GM12878 (cell line): ENCODE data around the gene AQP7. TPM values are rescaled to one million over a fixed set of nuclear protein-coding genes. Genes with fewer than 3 reads are reported as not detected.

ENCODE experiments used
- ATF2 ChIP-seq: IDR thresholded peaks from 2 replicates; pipeline ENCODE4 v1.6.1; 2012; ENCODE audit warnings: low read length, inconsistent platforms
- CHD2 ChIP-seq: IDR thresholded peaks from 2 replicates; pipeline ENCODE4 v1.6.1; 2011; ENCODE audit warnings: low read depth, low read length, improper control_type of control experiment, borderline replicate concordance
- CREB1 ChIP-seq: IDR thresholded peaks from 2 replicates; pipeline ENCODE4 v1.6.1; 2012; ENCODE audit warnings: low read depth, mild to moderate bottlenecking, inconsistent platforms
- DPF2 ChIP-seq: fragments of 450-650 bp; IDR thresholded peaks from 2 replicates; pipeline ENCODE4 v1.6.1; 2017; ENCODE audit warnings: mild to moderate bottlenecking
- E2F4 ChIP-seq: IDR thresholded peaks from 2 replicates; pipeline ENCODE4 v1.6.1; 2012; ENCODE audit warnings: low read depth, low read length, improper control_type of control experiment
- E2F8 ChIP-seq: fragments of 450-650 bp; IDR thresholded peaks from 2 replicates; pipeline ENCODE4 v1.6.1; 2018; ENCODE audit warnings: mild to moderate bottlenecking, low read depth, moderate library complexity; ENCODE audit not compliant: partially characterized antibody
- EED ChIP-seq: sonication (generic); IDR thresholded peaks from 2 replicates; pipeline ENCODE4 v1.6.1; 2016; ENCODE audit warnings: antibody characterized with exemption, low read depth
- IKZF2 ChIP-seq, 2 experiments: fragments of 450-650 bp; IDR thresholded peaks; 2 replicates each; pipeline ENCODE4 v1.6.1; 2017; ENCODE audit warnings: mild to moderate bottlenecking in 2 of 2, moderate library complexity in 2 of 2
- IRF3 ChIP-seq: fragments of 450-650 bp; IDR thresholded peaks from 2 replicates; pipeline ENCODE4 v1.6.1; 2014; ENCODE audit warnings: mild to moderate bottlenecking
- MXI1 ChIP-seq: fragments of 150-350 bp; IDR thresholded peaks from 2 replicates; pipeline ENCODE4 v1.6.1; 2011; ENCODE audit warnings: low read depth, mild to moderate bottlenecking, inconsistent platforms, low read length, improper control_type of control experiment
- PAX5 ChIP-seq: IDR thresholded peaks from 2 replicates; pipeline ENCODE4 v1.6.1; 2011; ENCODE audit warnings: low read depth, low read length, borderline replicate concordance
- PBX3 ChIP-seq: IDR thresholded peaks from 2 replicates; pipeline ENCODE4 v1.6.1; 2011; ENCODE audit warnings: mild to moderate bottlenecking, low read depth, low read length, moderate library complexity; ENCODE audit not compliant: insufficient replicate concordance
- RELB ChIP-seq: fragments of 450-650 bp; IDR thresholded peaks from 2 replicates; pipeline ENCODE4 v1.6.1; 2017; ENCODE audit warnings: low read depth, mild to moderate bottlenecking, moderate library complexity
- SIN3A ChIP-seq: IDR thresholded peaks from 2 replicates; pipeline ENCODE4 v1.6.1; 2012; ENCODE audit warnings: low read depth, low read length, improper control_type of control experiment
- SMARCA5 ChIP-seq: fragments of 450-650 bp; IDR thresholded peaks from 2 replicates; pipeline ENCODE4 v1.6.1; 2017; ENCODE audit warnings: mild to moderate bottlenecking
- SREBF1 ChIP-seq: IDR thresholded peaks from 2 replicates; pipeline ENCODE4 v1.6.1; 2012; ENCODE audit warnings: mild to moderate bottlenecking, low read length
- ZBTB33 ChIP-seq: fragments of 450-650 bp; IDR thresholded peaks from 2 replicates; pipeline ENCODE4 v1.6.1; 2017; ENCODE audit warnings: mild to moderate bottlenecking
- ZNF274 ChIP-seq: IDR thresholded peaks from one replicate; pipeline ENCODE4 v1.8.0; 2011; ENCODE audit not compliant: insufficient read length, insufficient read depth
- polyA plus RNA-seq, 11 experiments: library from polyadenylated mRNA; depleted of rRNA in 4 of 11; unstranded in 6 of 11; stranded (reverse) in 5 of 11; fragments of >200 nt; fragmentation: Nextera tagmentation in 4 of 11; fragmentation: Illumina TruSeq in 1 of 11; extraction: Ambion mirVana in 4 of 11; extraction: Trizol in 1 of 11; gene quantifications; 1 replicate in 1 of 11; 2 replicates in 10 of 11; pipeline versions ENCODE4 v1.2.1 to v1.2.3, GENCODE V29; 2011 to 2016; ENCODE audit warnings: inconsistent platforms in 2 of 11, missing spikeins in 2 of 11, low read depth in 1 of 11
- total RNA-seq, 4 experiments: library from RNA; depleted of rRNA in 3 of 4; stranded (reverse); fragments of >200 nt in 3 of 4; fragmentation: Illumina TruSeq in 1 of 4; extraction: Trizol in 1 of 4; gene quantifications; 2 replicates each; pipeline versions ENCODE4 v1.2.1 to v1.2.3, GENCODE V29; 2013 to 2021

The AQP7 gene
- total and polyA plus RNA-seq, 10 of the 15 experiments (the other 5 are each of a cell fraction or from before 2014, with no cell fraction given), result 0.04 to 0.18 (median 0.04) TPM; not detected in 7

- TF ChIP-seq MXI1 (no peak), SREBF1 (no peak), PAX5 (peak; percentile 51; the same call in 1 of the 2 replicates), ZNF274 (no peak), CHD2 (no peak), E2F8 (no peak), E2F4 (no peak), RELB (0 out of 2 replicates have a peak, but pooled peaks have one; percentile 46), ATF2 (no peak), PBX3 (peak; percentile 75), IKZF2 (IDR thresholded peaks at IDR 0.05) (peak; percentile 67 to 74; a peak in 2 of 4 replicates), CREB1 (no peak), SMARCA5 (0 out of 2 replicates have a peak, but pooled peaks have one; percentile 39), ZBTB33 (no peak), SIN3A (no peak), EED (peak; percentile 22; the same call in 1 of the 2 replicates), IRF3 (no peak), DPF2 (0 out of 2 replicates have a peak, but pooled peaks have one; percentile 32)
Observed at GRCh38 chr9:33446946-33447798, 44.8 kb upstream of the AQP7 start, which contains the start of gene AQP3 (continued).
